K562 (cell line): ENCODE measurements around the gene CLEC4F. TPM values are rescaled to one million over a fixed set of nuclear protein-coding genes. Genes with fewer than 3 reads are reported as not detected.

Experiments
- ARHGAP35 ChIP-seq: fragments of 450-650 bp; IDR thresholded peaks from 2 replicates; pipeline ENCODE4 v1.6.1; 2018; ENCODE audit not compliant: partially characterized antibody
- ARID1B ChIP-seq: fragments of 450-650 bp; IDR thresholded peaks from 2 replicates; pipeline ENCODE4 v1.6.1; 2016; ENCODE audit warnings: antibody characterized with exemption, mild to moderate bottlenecking, inconsistent platforms
- CBFA2T3 ChIP-seq: fragments of 450-650 bp; IDR thresholded peaks from 2 replicates; pipeline ENCODE4 v1.6.1; 2017
- ERF ChIP-seq: fragments of 450-650 bp; formaldehyde crosslinking; IDR thresholded peaks from 2 replicates; pipeline ENCODE4 v1.4.0; 2020; ENCODE audit warnings: mild to moderate bottlenecking, mixed read lengths
- EZH2 ChIP-seq: IDR thresholded peaks from 2 replicates; pipeline ENCODE4 v1.6.1; 2012; ENCODE audit warnings: low read depth, mild to moderate bottlenecking, inconsistent platforms, low read length, borderline replicate concordance
- FIP1L1 ChIP-seq: fragments of 200-400 bp; formaldehyde crosslinking; IDR thresholded peaks from 2 replicates; pipeline ENCODE4 v1.6.1; 2018; ENCODE audit warnings: mild to moderate bottlenecking, low read depth, low read length; ENCODE audit not compliant: poor library complexity, severe bottlenecking
- FOXM1 ChIP-seq, 2 experiments: fragments of 450-650 bp in 1 of 2; sonication (generic) in 1 of 2; formaldehyde crosslinking in 1 of 2; IDR thresholded peaks; 2 replicates each; pipeline versions ENCODE4 v1.6.1 to v1.9.0; 2017 to 2022; ENCODE audit warnings: low read depth in 2 of 2, mild to moderate bottlenecking in 2 of 2, missing genetic modification reagents in 1 of 2, moderate library complexity in 1 of 2
- MAFF ChIP-seq: IDR thresholded peaks from 2 replicates; pipeline ENCODE4 v1.6.1; 2012; ENCODE audit warnings: low read length, improper control_type of control experiment
- NFE2 ChIP-seq: IDR thresholded peaks from 2 replicates; pipeline ENCODE4 v1.6.1; 2014; ENCODE audit warnings: antibody characterized with exemption, low read depth
- NR2C2 ChIP-seq, 2 experiments: fragments of 200-800 bp in 1 of 2; sonication (Bioruptor generic) in 1 of 2; sonication (generic) in 1 of 2; formaldehyde crosslinking in 1 of 2; IDR thresholded peaks; 2 replicates each; pipeline versions ENCODE4 v1.6.1 to v1.8.0; 2016 to 2022; ENCODE audit warnings: mild to moderate bottlenecking in 1 of 2, missing compliant biosample characterization in 1 of 2, missing genetic modification characterization in 1 of 2, missing genetic modification reagents in 1 of 2
- PRDM10 ChIP-seq: fragments of 450-650 bp; IDR thresholded peaks from 2 replicates; pipeline ENCODE4 v1.6.1; 2018; ENCODE audit not compliant: partially characterized antibody
- SAFB2 ChIP-seq: fragments of 200-400 bp; formaldehyde crosslinking; IDR thresholded peaks from 2 replicates; pipeline ENCODE4 v1.6.1; 2018; ENCODE audit warnings: borderline replicate concordance, low read length, low read depth, moderate library complexity; ENCODE audit not compliant: severe bottlenecking
- ZBTB2 ChIP-seq: fragments of 450-650 bp; IDR thresholded peaks from 2 replicates; pipeline ENCODE4 v1.6.1; 2016; ENCODE audit warnings: antibody characterized with exemption
- ZNF140 ChIP-seq: fragments of 250-450 bp; sonication (Bioruptor Pico); IDR thresholded peaks from 2 replicates; pipeline ENCODE4 v1.8.0; 2021; ENCODE audit warnings: moderate library complexity, mild to moderate bottlenecking, inconsistent platforms
- ZNF592 ChIP-seq: fragments of 450-650 bp; IDR thresholded peaks from 2 replicates; pipeline ENCODE4 v1.6.1; 2017; ENCODE audit warnings: antibody characterized with exemption, mild to moderate bottlenecking
- ZNF830 ChIP-seq: fragments of 250-450 bp; sonication (Bioruptor Pico); IDR thresholded peaks from 2 replicates; pipeline ENCODE4 v1.5.0; 2021; ENCODE audit warnings: mild to moderate bottlenecking
- ZZZ3 ChIP-seq: fragments of 450-650 bp; IDR thresholded peaks from 2 replicates; pipeline ENCODE4 v1.6.1; 2016; ENCODE audit warnings: antibody characterized with exemption, mild to moderate bottlenecking, moderate library complexity
- polyA plus RNA-seq, 8 experiments: library from polyadenylated mRNA; depleted of rRNA in 4 of 8; stranded (reverse) in 5 of 8; unstranded in 3 of 8; fragments of >200 nt; fragmentation: Nextera tagmentation in 2 of 8; fragmentation: Illumina TruSeq in 1 of 8; extraction: Ambion mirVana in 2 of 8; extraction: Trizol in 1 of 8; gene quantifications; 2 replicates each; pipeline versions ENCODE4 v1.2.1 to v1.2.3, GENCODE V29; 2011 to 2014; ENCODE audit warnings: inconsistent platforms in 1 of 8, missing spikeins in 1 of 8
- total RNA-seq, 7 experiments: library from RNA; depleted of rRNA in 6 of 7; stranded (reverse); fragments of >200 nt in 6 of 7; fragmentation: Illumina TruSeq in 2 of 7; extraction: Trizol in 2 of 7; gene quantifications; 2 replicates each; pipeline versions ENCODE4 v1.2.1 to v1.2.3, GENCODE V29; 2011 to 2021; ENCODE audit warnings: low replicate concordance in 1 of 7
- TF ChIP-seq, protein P1 (sequence below): fragments of 450-650 bp; formaldehyde crosslinking; IDR thresholded peaks from 2 replicates; pipeline ENCODE4 v1.4.0; 2020; ENCODE audit warnings: mild to moderate bottlenecking, moderate library complexity

The CLEC4F gene
- total and polyA plus RNA-seq, 9 of the 15 experiments (the other 6 are each of a cell fraction or from before 2014, with no cell fraction given): not detected

- no peak for TF ChIP-seq PRDM10
- no peak for TF ChIP-seq FIP1L1
- TF ChIP-seq EZH2: no peak
- TF ChIP-seq, protein P1, sequence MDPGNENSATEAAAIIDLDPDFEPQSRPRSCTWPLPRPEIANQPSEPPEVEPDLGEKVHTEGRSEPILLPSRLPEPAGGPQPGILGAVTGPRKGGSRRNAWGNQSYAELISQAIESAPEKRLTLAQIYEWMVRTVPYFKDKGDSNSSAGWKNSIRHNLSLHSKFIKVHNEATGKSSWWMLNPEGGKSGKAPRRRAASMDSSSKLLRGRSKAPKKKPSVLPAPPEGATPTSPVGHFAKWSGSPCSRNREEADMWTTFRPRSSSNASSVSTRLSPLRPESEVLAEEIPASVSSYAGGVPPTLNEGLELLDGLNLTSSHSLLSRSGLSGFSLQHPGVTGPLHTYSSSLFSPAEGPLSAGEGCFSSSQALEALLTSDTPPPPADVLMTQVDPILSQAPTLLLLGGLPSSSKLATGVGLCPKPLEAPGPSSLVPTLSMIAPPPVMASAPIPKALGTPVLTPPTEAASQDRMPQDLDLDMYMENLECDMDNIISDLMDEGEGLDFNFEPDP (CRISPR knock-in tag): no peak
- TF ChIP-seq NFE2: peak; percentile 89
- 0 out of 2 replicates have a peak, but pooled peaks have one; percentile 19 for TF ChIP-seq ARID1B
- TF ChIP-seq SAFB2: no peak
- TF ChIP-seq ZNF592: 0 out of 2 replicates have a peak, but pooled peaks have one; percentile 31
- no peak for TF ChIP-seq FOXM1 (IDR thresholded peaks at IDR 0.05; ENCODE audit: low read depth)
- TF ChIP-seq FOXM1 (CRISPR knock-in tag; IDR thresholded peaks at IDR 0.05; ENCODE audit: low read depth): no peak
- no peak for TF ChIP-seq ZNF140 (CRISPR knock-in tag)
- peak; percentile 81 for TF ChIP-seq MAFF
- TF ChIP-seq NR2C2 (CRISPR knock-in tag; IDR thresholded peaks at IDR 0.05): no peak
- TF ChIP-seq NR2C2 (tag; IDR thresholded peaks at IDR 0.05): no peak
- no peak for TF ChIP-seq ZZZ3
- TF ChIP-seq ERF: no peak
- TF ChIP-seq ZNF830 (CRISPR knock-in tag): no peak
- no peak for TF ChIP-seq CBFA2T3
- TF ChIP-seq ZBTB2: no peak
- no peak for TF ChIP-seq ARHGAP35
These were observed 42.9 kb downstream of the CLEC4F start (continued) for GRCh38 chr2:70777450-70777849.
